Sciatic nerve (tissue), 2 donors: ENCODE measurements around the gene LRRC8B. TPM values are rescaled to one million over a fixed set of nuclear protein-coding genes. Genes with fewer than 3 reads are reported as not detected.
"Not testable (repeated sequence)": the region's sequence is repeated elsewhere in the genome, so short reads cannot be mapped to it uniquely, and the experiment has no call there.

Experiments
- ATAC-seq: fragments of 200-7000 bp; cut with Tn5 transposase; one replicate; pipeline ENCODE4 v1.9.1; 2020; ENCODE audit warnings: mild to moderate bottlenecking, moderate library complexity
- DNase-seq: peaks from one replicate; pipeline ENCODE4 v3.0.0-alpha.2; 2020; ENCODE audit warnings: low spot score
- intact Hi-C: fragments of 100-400 bp; cut with DNase I; formaldehyde crosslinking; loops from one replicate; pipeline ENCODE4 v1.14.2; 2022
- total RNA-seq: library from RNA; stranded (reverse); fragmentation: NEBNext Ultra II Directional; extraction: Animal tissue kit (Norgen Biotek cat#: 25700); gene quantifications from one replicate; pipeline ENCODE4 v1.2.1, GENCODE V29; 2021
- donor health status: DM: no; HTN: no; CAD: no.
- donor health status: DM: no; HTN: no; CAD: no.

The LRRC8B gene
- total RNA-seq, 1 donor from 2014 or later: 21.9 TPM

- DNase-seq (no peak), ATAC-seq (no peak)
- intact Hi-C loops: no loop called here
These were observed 17.7 kb downstream of the LRRC8B start for GRCh38 chr1:89542345-89542744.

- intact Hi-C loops, DNase-seq, ATAC-seq: not testable (repeated sequence)
These were observed 19.0 kb downstream of the LRRC8B start for GRCh38 chr1:89543632-89544031.

GRCh38 chr1:89545264-89546038 is 20.8 kb downstream of the LRRC8B start:
- DNase-seq (no peak), ATAC-seq (peak; percentile 55)
- intact Hi-C loops: no loop called here

- intact Hi-C loops: no loop called here
- no peak for ATAC-seq
- DNase-seq: no peak
These were observed 21.7 kb downstream of the LRRC8B start for GRCh38 chr1:89546082-89546889.

- intact Hi-C loops: no loop called here
- no peak for ATAC-seq
- no peak for DNase-seq
These were observed 22.4 kb downstream of the LRRC8B start for GRCh38 chr1:89546934-89547562.

GRCh38 chr1:89547563-89548116 is 23.0 kb downstream of the LRRC8B start:
- intact Hi-C loops: no loop called here
- ATAC-seq: peak; percentile 31

GRCh38 chr1:89548122-89548857 is 23.7 kb downstream of the LRRC8B start:
- no peak for DNase-seq
- no peak for ATAC-seq
- intact Hi-C loops: no loop called here

More at GRCh38 chr1:89547563-89548116, 23.0 kb downstream of the LRRC8B start:
- DNase-seq: no peak

- ATAC-seq: no peak
- intact Hi-C loops: no loop called here
- DNase-seq: no peak
These were observed 26.4 kb downstream of the LRRC8B start for GRCh38 chr1:89550995-89551394.

GRCh38 chr1:89552471-89553081 is 27.9 kb downstream of the LRRC8B start:
- DNase-seq: no peak
- peak; percentile 62 for ATAC-seq
- intact Hi-C loops: no loop called here

- intact Hi-C loops: no loop called here
- DNase-seq: no peak
- ATAC-seq: peak; percentile 27
These were observed 28.5 kb downstream of the LRRC8B start for GRCh38 chr1:89553157-89553556.

- no peak for ATAC-seq
- intact Hi-C loops: no loop called here
- DNase-seq: no peak
These were observed 30.9 kb downstream of the LRRC8B start for GRCh38 chr1:89555550-89555949.

- peak; percentile 60 for ATAC-seq
- intact Hi-C loops: no loop called here
- DNase-seq: no peak
These were observed 32.3 kb downstream of the LRRC8B start for GRCh38 chr1:89556726-89557444.

- DNase-seq (no peak), ATAC-seq (no peak)
- intact Hi-C loops: no loop called here
These were observed 32.8 kb downstream of the LRRC8B start for GRCh38 chr1:89557445-89557825.

- DNase-seq (no peak), ATAC-seq (no peak)
These were observed 33.3 kb downstream of the LRRC8B start for GRCh38 chr1:89557956-89558355.

GRCh38 chr1:89563957-89564604 is 39.5 kb downstream of the LRRC8B start:
- DNase-seq (no peak), ATAC-seq (no peak)
- intact Hi-C loops: no loop called here

More at GRCh38 chr1:89557956-89558355, 33.3 kb downstream of the LRRC8B start:
- intact Hi-C loops: no loop called here

- ATAC-seq: no peak
- intact Hi-C loops: no loop called here
- DNase-seq: no peak
These were observed 40.9 kb downstream of the LRRC8B start for GRCh38 chr1:89565521-89565920.

GRCh38 chr1:89566761-89567174 is 42.1 kb downstream of the LRRC8B start:
- peak; percentile 68 for DNase-seq
- intact Hi-C loops: no loop called here
- ATAC-seq: peak; percentile 98
